ENCODE measurements around the gene CAPG.

DNA sequence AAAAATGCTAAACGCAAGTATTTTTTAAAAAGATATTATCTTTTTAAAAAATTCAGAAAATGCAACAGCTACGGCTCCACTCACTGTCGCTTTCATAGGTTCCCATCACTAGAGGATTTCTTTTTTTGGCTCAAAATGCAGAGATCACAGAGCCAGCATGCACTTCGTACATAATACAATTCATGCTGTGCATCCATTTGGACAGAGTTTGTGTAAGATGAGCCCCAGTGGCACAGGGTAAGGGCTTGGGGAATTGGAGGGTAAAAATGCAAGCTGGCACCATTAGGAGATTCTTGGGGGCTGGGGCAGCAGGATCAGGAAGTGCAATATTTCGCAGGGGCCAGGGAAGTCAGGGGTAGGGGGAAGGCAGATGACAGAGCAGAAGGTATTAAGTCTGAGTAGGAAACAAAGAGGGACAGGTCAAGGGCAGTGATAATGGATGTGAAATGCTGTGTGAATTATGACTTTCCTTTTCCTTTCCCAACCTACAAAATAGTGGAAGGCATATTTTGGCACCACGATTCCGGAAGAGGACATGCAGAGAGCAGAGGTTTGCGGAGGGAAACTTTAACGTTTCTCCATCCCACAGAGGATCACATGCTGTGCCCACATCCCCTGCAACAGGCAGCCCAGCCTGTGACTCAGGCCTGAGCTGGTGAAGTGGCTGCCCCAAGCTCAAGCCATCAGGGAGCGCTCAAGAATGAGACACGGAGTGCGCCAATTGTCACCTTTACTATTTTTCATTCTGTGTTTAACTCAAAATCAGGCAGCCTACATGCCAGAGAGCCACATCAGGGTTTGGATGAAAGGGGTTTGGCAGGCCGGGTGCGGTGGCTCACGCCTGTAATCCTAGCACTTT is 4.7 kb downstream of the CAPG start:
- TF ChIP-seq, protein P1, sequence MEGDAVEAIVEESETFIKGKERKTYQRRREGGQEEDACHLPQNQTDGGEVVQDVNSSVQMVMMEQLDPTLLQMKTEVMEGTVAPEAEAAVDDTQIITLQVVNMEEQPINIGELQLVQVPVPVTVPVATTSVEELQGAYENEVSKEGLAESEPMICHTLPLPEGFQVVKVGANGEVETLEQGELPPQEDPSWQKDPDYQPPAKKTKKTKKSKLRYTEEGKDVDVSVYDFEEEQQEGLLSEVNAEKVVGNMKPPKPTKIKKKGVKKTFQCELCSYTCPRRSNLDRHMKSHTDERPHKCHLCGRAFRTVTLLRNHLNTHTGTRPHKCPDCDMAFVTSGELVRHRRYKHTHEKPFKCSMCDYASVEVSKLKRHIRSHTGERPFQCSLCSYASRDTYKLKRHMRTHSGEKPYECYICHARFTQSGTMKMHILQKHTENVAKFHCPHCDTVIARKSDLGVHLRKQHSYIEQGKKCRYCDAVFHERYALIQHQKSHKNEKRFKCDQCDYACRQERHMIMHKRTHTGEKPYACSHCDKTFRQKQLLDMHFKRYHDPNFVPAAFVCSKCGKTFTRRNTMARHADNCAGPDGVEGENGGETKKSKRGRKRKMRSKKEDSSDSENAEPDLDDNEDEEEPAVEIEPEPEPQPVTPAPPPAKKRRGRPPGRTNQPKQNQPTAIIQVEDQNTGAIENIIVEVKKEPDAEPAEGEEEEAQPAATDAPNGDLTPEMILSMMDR (tag by site-specific recombination; IDR thresholded peaks at IDR 0.05): no peak
- TF ChIP-seq, protein P2, sequence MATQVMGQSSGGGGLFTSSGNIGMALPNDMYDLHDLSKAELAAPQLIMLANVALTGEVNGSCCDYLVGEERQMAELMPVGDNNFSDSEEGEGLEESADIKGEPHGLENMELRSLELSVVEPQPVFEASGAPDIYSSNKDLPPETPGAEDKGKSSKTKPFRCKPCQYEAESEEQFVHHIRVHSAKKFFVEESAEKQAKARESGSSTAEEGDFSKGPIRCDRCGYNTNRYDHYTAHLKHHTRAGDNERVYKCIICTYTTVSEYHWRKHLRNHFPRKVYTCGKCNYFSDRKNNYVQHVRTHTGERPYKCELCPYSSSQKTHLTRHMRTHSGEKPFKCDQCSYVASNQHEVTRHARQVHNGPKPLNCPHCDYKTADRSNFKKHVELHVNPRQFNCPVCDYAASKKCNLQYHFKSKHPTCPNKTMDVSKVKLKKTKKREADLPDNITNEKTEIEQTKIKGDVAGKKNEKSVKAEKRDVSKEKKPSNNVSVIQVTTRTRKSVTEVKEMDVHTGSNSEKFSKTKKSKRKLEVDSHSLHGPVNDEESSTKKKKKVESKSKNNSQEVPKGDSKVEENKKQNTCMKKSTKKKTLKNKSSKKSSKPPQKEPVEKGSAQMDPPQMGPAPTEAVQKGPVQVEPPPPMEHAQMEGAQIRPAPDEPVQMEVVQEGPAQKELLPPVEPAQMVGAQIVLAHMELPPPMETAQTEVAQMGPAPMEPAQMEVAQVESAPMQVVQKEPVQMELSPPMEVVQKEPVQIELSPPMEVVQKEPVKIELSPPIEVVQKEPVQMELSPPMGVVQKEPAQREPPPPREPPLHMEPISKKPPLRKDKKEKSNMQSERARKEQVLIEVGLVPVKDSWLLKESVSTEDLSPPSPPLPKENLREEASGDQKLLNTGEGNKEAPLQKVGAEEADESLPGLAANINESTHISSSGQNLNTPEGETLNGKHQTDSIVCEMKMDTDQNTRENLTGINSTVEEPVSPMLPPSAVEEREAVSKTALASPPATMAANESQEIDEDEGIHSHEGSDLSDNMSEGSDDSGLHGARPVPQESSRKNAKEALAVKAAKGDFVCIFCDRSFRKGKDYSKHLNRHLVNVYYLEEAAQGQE (tag by site-specific recombination; IDR thresholded peaks at IDR 0.05): no peak
- no peak for TF ChIP-seq ZNF354C (tag by site-specific recombination; IDR thresholded peaks at IDR 0.05; ENCODE audit: borderline replicate concordance, low read depth)
- TF ChIP-seq, protein P3, sequence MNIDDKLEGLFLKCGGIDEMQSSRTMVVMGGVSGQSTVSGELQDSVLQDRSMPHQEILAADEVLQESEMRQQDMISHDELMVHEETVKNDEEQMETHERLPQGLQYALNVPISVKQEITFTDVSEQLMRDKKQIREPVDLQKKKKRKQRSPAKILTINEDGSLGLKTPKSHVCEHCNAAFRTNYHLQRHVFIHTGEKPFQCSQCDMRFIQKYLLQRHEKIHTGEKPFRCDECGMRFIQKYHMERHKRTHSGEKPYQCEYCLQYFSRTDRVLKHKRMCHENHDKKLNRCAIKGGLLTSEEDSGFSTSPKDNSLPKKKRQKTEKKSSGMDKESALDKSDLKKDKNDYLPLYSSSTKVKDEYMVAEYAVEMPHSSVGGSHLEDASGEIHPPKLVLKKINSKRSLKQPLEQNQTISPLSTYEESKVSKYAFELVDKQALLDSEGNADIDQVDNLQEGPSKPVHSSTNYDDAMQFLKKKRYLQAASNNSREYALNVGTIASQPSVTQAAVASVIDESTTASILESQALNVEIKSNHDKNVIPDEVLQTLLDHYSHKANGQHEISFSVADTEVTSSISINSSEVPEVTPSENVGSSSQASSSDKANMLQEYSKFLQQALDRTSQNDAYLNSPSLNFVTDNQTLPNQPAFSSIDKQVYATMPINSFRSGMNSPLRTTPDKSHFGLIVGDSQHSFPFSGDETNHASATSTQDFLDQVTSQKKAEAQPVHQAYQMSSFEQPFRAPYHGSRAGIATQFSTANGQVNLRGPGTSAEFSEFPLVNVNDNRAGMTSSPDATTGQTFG (tag by site-specific recombination; IDR thresholded peaks at IDR 0.05; ENCODE audit: borderline replicate concordance): no peak
- TF ChIP-seq, protein P4, sequence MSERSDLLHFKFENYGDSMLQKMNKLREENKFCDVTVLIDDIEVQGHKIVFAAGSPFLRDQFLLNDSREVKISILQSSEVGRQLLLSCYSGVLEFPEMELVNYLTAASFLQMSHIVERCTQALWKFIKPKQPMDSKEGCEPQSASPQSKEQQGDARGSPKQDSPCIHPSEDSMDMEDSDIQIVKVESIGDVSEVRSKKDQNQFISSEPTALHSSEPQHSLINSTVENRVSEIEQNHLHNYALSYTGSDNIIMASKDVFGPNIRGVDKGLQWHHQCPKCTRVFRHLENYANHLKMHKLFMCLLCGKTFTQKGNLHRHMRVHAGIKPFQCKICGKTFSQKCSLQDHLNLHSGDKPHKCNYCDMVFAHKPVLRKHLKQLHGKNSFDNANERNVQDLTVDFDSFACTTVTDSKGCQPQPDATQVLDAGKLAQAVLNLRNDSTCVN (tag by site-specific recombination; optimal IDR thresholded peaks at IDR 0.05): no peak
- TF ChIP-seq, protein P5, sequence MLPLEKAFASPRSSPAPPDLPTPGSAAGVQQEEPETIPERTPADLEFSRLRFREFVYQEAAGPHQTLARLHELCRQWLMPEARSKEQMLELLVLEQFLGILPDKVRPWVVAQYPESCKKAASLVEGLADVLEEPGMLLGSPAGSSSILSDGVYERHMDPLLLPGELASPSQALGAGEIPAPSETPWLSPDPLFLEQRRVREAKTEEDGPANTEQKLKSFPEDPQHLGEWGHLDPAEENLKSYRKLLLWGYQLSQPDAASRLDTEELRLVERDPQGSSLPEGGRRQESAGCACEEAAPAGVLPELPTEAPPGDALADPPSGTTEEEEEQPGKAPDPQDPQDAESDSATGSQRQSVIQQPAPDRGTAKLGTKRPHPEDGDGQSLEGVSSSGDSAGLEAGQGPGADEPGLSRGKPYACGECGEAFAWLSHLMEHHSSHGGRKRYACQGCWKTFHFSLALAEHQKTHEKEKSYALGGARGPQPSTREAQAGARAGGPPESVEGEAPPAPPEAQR (tag by site-specific recombination; IDR thresholded peaks at IDR 0.05): no peak
- TF ChIP-seq KLF16 (tag by site-specific recombination; IDR thresholded peaks at IDR 0.05): no peak
- TF ChIP-seq ZNF560 (tag by site-specific recombination; IDR thresholded peaks at IDR 0.05; ENCODE audit: borderline replicate concordance): no peak
- TF ChIP-seq ZNF37A (tag by site-specific recombination; IDR thresholded peaks at IDR 0.05): no peak
- TF ChIP-seq ZSCAN30 (tag by site-specific recombination; IDR thresholded peaks at IDR 0.05): no peak

Data from HEK293 (cell line).